Activated naive CD4-positive, alpha-beta T cell treated with anti-CD3 and anti-CD28 coated beads, Interleukin-2, amount 50 U/mL, for 24 hours (primary cell): ENCODE data around the gene DIAPH1.

Experiments
- H3K27ac Mint-ChIP-seq: one replicate; pipeline ENCODE4 v1.8.0; 2021; ENCODE audit warnings: mild to moderate bottlenecking, mixed read lengths
- H3K27me3 Mint-ChIP-seq: one replicate; pipeline ENCODE4 v1.8.0; 2021; ENCODE audit warnings: mixed read lengths
- H3K36me3 Mint-ChIP-seq: one replicate; pipeline ENCODE4 v1.8.0; 2021; ENCODE audit warnings: mixed read lengths
- H3K4me1 Mint-ChIP-seq: one replicate; pipeline ENCODE4 v1.8.0; 2021; ENCODE audit warnings: mixed read lengths
- H3K4me3 Mint-ChIP-seq: one replicate; pipeline ENCODE4 v1.8.0; 2021; ENCODE audit warnings: mild to moderate bottlenecking, mixed read lengths
- H3K9me3 Mint-ChIP-seq: one replicate; pipeline ENCODE4 v1.8.0; 2021; ENCODE audit warnings: mixed read lengths

The DIAPH1 gene

GRCh38 chr5:141565826-141566570, 52.8 kb downstream of the DIAPH1 start:
- Mint-ChIP-seq H3K36me3 (peaks cover 20% of the 10 kb centered on the region), H3K27ac (peak overlapping the region; percentile 88), H3K27me3 (no peaks in the 10 kb centered on the region), H3K4me1 (peaks cover 37% of the 10 kb centered on the region), H3K9me3 (no peaks in the 10 kb centered on the region), H3K4me3 (no peak overlapping the region)

GRCh38 chr5:141564216-141564692, 54.5 kb downstream of the DIAPH1 start:
- Mint-ChIP-seq H3K4me3 (no peak overlapping the region), H3K9me3 (no peaks in the 10 kb centered on the region), H3K36me3 (peaks cover 25% of the 10 kb centered on the region), H3K27ac (peak overlapping the region; percentile 90), H3K27me3 (no peaks in the 10 kb centered on the region), H3K4me1 (peaks cover 47% of the 10 kb centered on the region)

GRCh38 chr5:141560725-141561483, 57.9 kb downstream of the DIAPH1 start:
- H3K4me1 Mint-ChIP-seq: peaks cover 54% of the 10 kb centered on the region
- H3K36me3 Mint-ChIP-seq: peaks cover 23% of the 10 kb centered on the region
- H3K27me3 Mint-ChIP-seq: no peaks in the 10 kb centered on the region
- H3K9me3 Mint-ChIP-seq: no peaks in the 10 kb centered on the region
- no peak overlapping the region for H3K4me3 Mint-ChIP-seq
- no peak overlapping the region for H3K27ac Mint-ChIP-seq

- Mint-ChIP-seq H3K4me3 (no peak overlapping the region), H3K27ac (peak overlapping the region; percentile 69), H3K4me1 (peaks cover 54% of the 10 kb centered on the region), H3K27me3 (no peaks in the 10 kb centered on the region), H3K9me3 (no peaks in the 10 kb centered on the region), H3K36me3 (peaks cover 17% of the 10 kb centered on the region)
Measured at GRCh38 chr5:141560151-141560550, 58.6 kb downstream of the DIAPH1 start.

GRCh38 chr5:141559461-141559860, 59.3 kb downstream of the DIAPH1 start:
- Mint-ChIP-seq H3K27me3 (no peaks in the 10 kb centered on the region), H3K27ac (no peak overlapping the region), H3K9me3 (no peaks in the 10 kb centered on the region), H3K4me1 (peaks cover 57% of the 10 kb centered on the region), H3K4me3 (no peak overlapping the region), H3K36me3 (peaks cover 17% of the 10 kb centered on the region)

GRCh38 chr5:141558150-141558549, 60.6 kb downstream of the DIAPH1 start:
- Mint-ChIP-seq H3K27ac (peak overlapping the region; percentile 86), H3K4me3 (peak overlapping the region; percentile 30), H3K36me3 (peaks cover 16% of the 10 kb centered on the region)

GRCh38 chr5:141557681-141558136, 61.1 kb downstream of the DIAPH1 start:
- H3K9me3 Mint-ChIP-seq: no peaks in the 10 kb centered on the region
- H3K27ac Mint-ChIP-seq: peak overlapping the region; percentile 86
- H3K36me3 Mint-ChIP-seq: peaks cover 12% of the 10 kb centered on the region
- H3K4me1 Mint-ChIP-seq: peaks cover 41% of the 10 kb centered on the region
- peak overlapping the region; percentile 30 for H3K4me3 Mint-ChIP-seq
- no peaks in the 10 kb centered on the region for H3K27me3 Mint-ChIP-seq

More at GRCh38 chr5:141558150-141558549, 60.6 kb downstream of the DIAPH1 start:
- Mint-ChIP-seq H3K4me1 (peaks cover 45% of the 10 kb centered on the region), H3K9me3 (no peaks in the 10 kb centered on the region), H3K27me3 (no peaks in the 10 kb centered on the region)

- Mint-ChIP-seq H3K27ac (no peak overlapping the region), H3K9me3 (no peaks in the 10 kb centered on the region), H3K4me3 (no peak overlapping the region), H3K27me3 (no peaks in the 10 kb centered on the region), H3K36me3 (peaks cover 36% of the 10 kb centered on the region), H3K4me1 (peaks cover 58% of the 10 kb centered on the region)
Measured at GRCh38 chr5:141547921-141548320, 70.9 kb downstream of the DIAPH1 start.

- Mint-ChIP-seq H3K27ac (no peak overlapping the region), H3K4me1 (peaks cover 57% of the 10 kb centered on the region), H3K36me3 (peaks cover 37% of the 10 kb centered on the region)
Measured at GRCh38 chr5:141547488-141547887, 71.3 kb downstream of the DIAPH1 start.

GRCh38 chr5:141543053-141543452, 75.7 kb downstream of the DIAPH1 start:
- Mint-ChIP-seq H3K9me3 (no peaks in the 10 kb centered on the region), H3K27ac (no peak overlapping the region), H3K36me3 (peaks cover 23% of the 10 kb centered on the region)

More at GRCh38 chr5:141547488-141547887, 71.3 kb downstream of the DIAPH1 start:
- Mint-ChIP-seq H3K9me3 (no peaks in the 10 kb centered on the region), H3K27me3 (no peaks in the 10 kb centered on the region), H3K4me3 (no peak overlapping the region)

GRCh38 chr5:141534492-141535213, 84.1 kb downstream of the DIAPH1 start:
- H3K9me3 Mint-ChIP-seq: no peaks in the 10 kb centered on the region
- H3K36me3 Mint-ChIP-seq: peaks cover 17% of the 10 kb centered on the region
- H3K4me1 Mint-ChIP-seq: peaks cover 13% of the 10 kb centered on the region
- H3K27me3 Mint-ChIP-seq: no peaks in the 10 kb centered on the region
- peak overlapping the region; percentile 84 for H3K27ac Mint-ChIP-seq
- no peak overlapping the region for H3K4me3 Mint-ChIP-seq

More at GRCh38 chr5:141543053-141543452, 75.7 kb downstream of the DIAPH1 start:
- Mint-ChIP-seq H3K27me3 (no peaks in the 10 kb centered on the region), H3K4me1 (peaks cover 33% of the 10 kb centered on the region), H3K4me3 (no peak overlapping the region)

- Mint-ChIP-seq H3K36me3 (peaks cover 17% of the 10 kb centered on the region), H3K27ac (no peak overlapping the region), H3K4me3 (no peak overlapping the region), H3K4me1 (peaks cover 10% of the 10 kb centered on the region), H3K9me3 (no peaks in the 10 kb centered on the region), H3K27me3 (no peaks in the 10 kb centered on the region)
Measured at GRCh38 chr5:141533897-141534296, 84.9 kb downstream of the DIAPH1 start.

- peaks cover 10% of the 10 kb centered on the region for H3K4me1 Mint-ChIP-seq
- H3K27me3 Mint-ChIP-seq: no peaks in the 10 kb centered on the region
- peaks cover 19% of the 10 kb centered on the region for H3K36me3 Mint-ChIP-seq
- H3K27ac Mint-ChIP-seq: no peak overlapping the region
- H3K4me3 Mint-ChIP-seq: no peak overlapping the region
- no peaks in the 10 kb centered on the region for H3K9me3 Mint-ChIP-seq
Measured at GRCh38 chr5:141532726-141533125, 86.1 kb downstream of the DIAPH1 start.

- Mint-ChIP-seq H3K9me3 (no peaks in the 10 kb centered on the region), H3K27me3 (no peaks in the 10 kb centered on the region), H3K4me1 (peaks cover 12% of the 10 kb centered on the region), H3K36me3 (peaks cover 24% of the 10 kb centered on the region), H3K27ac (no peak overlapping the region), H3K4me3 (no peak overlapping the region)
Measured at GRCh38 chr5:141529873-141530272, 88.9 kb downstream of the DIAPH1 start.

GRCh38 chr5:141529002-141529401, 89.8 kb downstream of the DIAPH1 start:
- H3K4me1 Mint-ChIP-seq: peaks cover 18% of the 10 kb centered on the region
- no peaks in the 10 kb centered on the region for H3K9me3 Mint-ChIP-seq
- H3K36me3 Mint-ChIP-seq: peaks cover 21% of the 10 kb centered on the region
- H3K27ac Mint-ChIP-seq: peak overlapping the region; percentile 91
- no peaks in the 10 kb centered on the region for H3K27me3 Mint-ChIP-seq
- H3K4me3 Mint-ChIP-seq: no peak overlapping the region
